ENCODE measurements around the gene SCUBE2. TPM values are rescaled to one million over a fixed set of nuclear protein-coding genes. Genes with fewer than 3 reads are reported as not detected.

Gene SCUBE2
- total RNA-seq, 1 donor from 2014 or later, result 1.5 TPM

- FAIRE-seq (no peak), DNase-seq (ENCODE audit: low read depth) (no peak)
- peak overlapping the region; percentile 44 for H3K4me3 ChIP-seq (ENCODE audit: insufficient read depth, low read depth, low read length)
- Mint-ChIP-seq H3K4me1 (ENCODE audit: low read depth, unreplicated experiment) (no peaks in the 10 kb centered on the region), H3K27me3 (ENCODE audit: low read depth, unreplicated experiment) (peaks cover 41% of the 10 kb centered on the region), H3K36me3 (ENCODE audit: low read depth, unreplicated experiment) (peaks cover 13% of the 10 kb centered on the region), H3K4me3 (ENCODE audit: unreplicated experiment) (peak overlapping the region; percentile 77), H3K9me3 (ENCODE audit: unreplicated experiment) (peaks cover 5% of the 10 kb centered on the region), H3K27ac (ENCODE audit: unreplicated experiment) (no peak overlapping the region)
- H2AFZ ChIP-seq (ENCODE audit: low read depth, low read length), result peak overlapping the region; percentile 87
- H3K9ac ChIP-seq (ENCODE audit: low read length), result peak overlapping the region; percentile 46
- H3K27ac ChIP-seq (ENCODE audit: low read depth, low read length), result no peak overlapping the region
- no peaks in the 10 kb centered on the region for H3K36me3 ChIP-seq (ENCODE audit: insufficient read depth, low read length)
- H3K4me2 ChIP-seq (ENCODE audit: low read length), result peak overlapping the region; percentile 85
- no peaks in the 10 kb centered on the region for H3K9me3 ChIP-seq (ENCODE audit: insufficient read depth, low read depth, low read length)
- peaks cover 7% of the 10 kb centered on the region for H3K27me3 ChIP-seq (ENCODE audit: insufficient read depth, low read length)
- H3K79me2 ChIP-seq (ENCODE audit: insufficient read depth, low read length), result no peaks in the 10 kb centered on the region
- peaks cover 6% of the 10 kb centered on the region for H4K20me1 ChIP-seq (ENCODE audit: insufficient read depth, low read length)
- TF ChIP-seq EZH2 (IDR thresholded peaks at IDR 0.05; ENCODE audit: insufficient read depth, low read length), result no peak
- peaks cover 4% of the 10 kb centered on the region for H3K4me1 ChIP-seq (ENCODE audit: insufficient read depth, low read length)
Observed at GRCh38 chr11:9090488-9091043, 833 bp downstream of the SCUBE2 start.

- Mint-ChIP-seq H3K27me3 (ENCODE audit: low read depth, unreplicated experiment) (peaks cover 41% of the 10 kb centered on the region), H3K4me3 (ENCODE audit: unreplicated experiment) (no peak overlapping the region), H3K27ac (ENCODE audit: unreplicated experiment) (no peak overlapping the region), H3K4me1 (ENCODE audit: low read depth, unreplicated experiment) (no peaks in the 10 kb centered on the region), H3K9me3 (ENCODE audit: unreplicated experiment) (peaks cover under 1% of the 10 kb centered on the region), H3K36me3 (ENCODE audit: low read depth, unreplicated experiment) (peaks cover 5% of the 10 kb centered on the region)
- Histone ChIP-seq H3K27ac (ENCODE audit: low read depth, low read length) (no peak overlapping the region), H3K4me3 (ENCODE audit: insufficient read depth, low read depth, low read length) (no peak overlapping the region), H3K79me2 (ENCODE audit: insufficient read depth, low read length) (no peaks in the 10 kb centered on the region), H3K36me3 (ENCODE audit: insufficient read depth, low read length) (no peaks in the 10 kb centered on the region), H3K27me3 (ENCODE audit: insufficient read depth, low read length) (peaks cover 7% of the 10 kb centered on the region), H4K20me1 (ENCODE audit: insufficient read depth, low read length) (peaks cover 6% of the 10 kb centered on the region), H3K9me3 (ENCODE audit: insufficient read depth, low read depth, low read length) (no peaks in the 10 kb centered on the region), H3K9ac (ENCODE audit: low read length) (no peak overlapping the region), H3K4me2 (ENCODE audit: low read length) (no peak overlapping the region), H3K4me1 (ENCODE audit: insufficient read depth, low read length) (peaks cover 4% of the 10 kb centered on the region), H2AFZ (ENCODE audit: low read depth, low read length) (no peak overlapping the region)
- FAIRE-seq, result no peak
- TF ChIP-seq, protein P1, sequence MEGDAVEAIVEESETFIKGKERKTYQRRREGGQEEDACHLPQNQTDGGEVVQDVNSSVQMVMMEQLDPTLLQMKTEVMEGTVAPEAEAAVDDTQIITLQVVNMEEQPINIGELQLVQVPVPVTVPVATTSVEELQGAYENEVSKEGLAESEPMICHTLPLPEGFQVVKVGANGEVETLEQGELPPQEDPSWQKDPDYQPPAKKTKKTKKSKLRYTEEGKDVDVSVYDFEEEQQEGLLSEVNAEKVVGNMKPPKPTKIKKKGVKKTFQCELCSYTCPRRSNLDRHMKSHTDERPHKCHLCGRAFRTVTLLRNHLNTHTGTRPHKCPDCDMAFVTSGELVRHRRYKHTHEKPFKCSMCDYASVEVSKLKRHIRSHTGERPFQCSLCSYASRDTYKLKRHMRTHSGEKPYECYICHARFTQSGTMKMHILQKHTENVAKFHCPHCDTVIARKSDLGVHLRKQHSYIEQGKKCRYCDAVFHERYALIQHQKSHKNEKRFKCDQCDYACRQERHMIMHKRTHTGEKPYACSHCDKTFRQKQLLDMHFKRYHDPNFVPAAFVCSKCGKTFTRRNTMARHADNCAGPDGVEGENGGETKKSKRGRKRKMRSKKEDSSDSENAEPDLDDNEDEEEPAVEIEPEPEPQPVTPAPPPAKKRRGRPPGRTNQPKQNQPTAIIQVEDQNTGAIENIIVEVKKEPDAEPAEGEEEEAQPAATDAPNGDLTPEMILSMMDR (IDR thresholded peaks at IDR 0.05; ENCODE audit: insufficient read depth, low read depth, low read length), result no peak
- no peak for TF ChIP-seq EZH2 (IDR thresholded peaks at IDR 0.05; ENCODE audit: insufficient read depth, low read length)
- DNase-seq (ENCODE audit: low read depth), result no peak
Observed at GRCh38 chr11:9089636-9090035, 1.8 kb downstream of the SCUBE2 start.

- DNase-seq (ENCODE audit: low read depth), result no peak
- Histone ChIP-seq H3K4me3 (ENCODE audit: insufficient read depth, low read depth, low read length) (no peak overlapping the region), H2AFZ (ENCODE audit: low read depth, low read length) (no peak overlapping the region), H3K27me3 (ENCODE audit: insufficient read depth, low read length) (peaks cover 7% of the 10 kb centered on the region), H3K4me1 (ENCODE audit: insufficient read depth, low read length) (peaks cover 4% of the 10 kb centered on the region), H3K36me3 (ENCODE audit: insufficient read depth, low read length) (no peaks in the 10 kb centered on the region), H3K27ac (ENCODE audit: low read depth, low read length) (no peak overlapping the region), H3K79me2 (ENCODE audit: insufficient read depth, low read length) (no peaks in the 10 kb centered on the region), H4K20me1 (ENCODE audit: insufficient read depth, low read length) (peaks cover 6% of the 10 kb centered on the region), H3K9me3 (ENCODE audit: insufficient read depth, low read depth, low read length) (no peaks in the 10 kb centered on the region), H3K4me2 (ENCODE audit: low read length) (no peak overlapping the region), H3K9ac (ENCODE audit: low read length) (no peak overlapping the region)
- Mint-ChIP-seq H3K4me1 (ENCODE audit: low read depth, unreplicated experiment) (no peaks in the 10 kb centered on the region), H3K36me3 (ENCODE audit: low read depth, unreplicated experiment) (peaks cover 1% of the 10 kb centered on the region), H3K27ac (ENCODE audit: unreplicated experiment) (no peak overlapping the region), H3K9me3 (ENCODE audit: unreplicated experiment) (no peaks in the 10 kb centered on the region), H3K27me3 (ENCODE audit: low read depth, unreplicated experiment) (peaks cover 39% of the 10 kb centered on the region), H3K4me3 (ENCODE audit: unreplicated experiment) (peak overlapping the region; percentile 8)
- FAIRE-seq, result no peak
- TF ChIP-seq EZH2 (IDR thresholded peaks at IDR 0.05; ENCODE audit: insufficient read depth, low read length), result no peak
- TF ChIP-seq, protein P1 (IDR thresholded peaks at IDR 0.05; ENCODE audit: insufficient read depth, low read depth, low read length), result no peak
Observed at GRCh38 chr11:9089061-9089460, 2.3 kb downstream of the SCUBE2 start.
